22Rv1 (cell line): Measurements from ENCODE around the gene SLC19A1.

Experiments
- ZFX ChIP-seq: fragments of 450-650 bp; IDR thresholded peaks from 2 replicates; pipeline ENCODE4 v1.6.1; 2017; ENCODE audit warnings: antibody characterized with exemption, borderline replicate concordance
- TF ChIP-seq, protein P1 (sequence below): fragments of 450-650 bp; IDR thresholded peaks from 2 replicates; pipeline ENCODE4 v1.5.1; 2017; ENCODE audit warnings: mild to moderate bottlenecking

DNA sequence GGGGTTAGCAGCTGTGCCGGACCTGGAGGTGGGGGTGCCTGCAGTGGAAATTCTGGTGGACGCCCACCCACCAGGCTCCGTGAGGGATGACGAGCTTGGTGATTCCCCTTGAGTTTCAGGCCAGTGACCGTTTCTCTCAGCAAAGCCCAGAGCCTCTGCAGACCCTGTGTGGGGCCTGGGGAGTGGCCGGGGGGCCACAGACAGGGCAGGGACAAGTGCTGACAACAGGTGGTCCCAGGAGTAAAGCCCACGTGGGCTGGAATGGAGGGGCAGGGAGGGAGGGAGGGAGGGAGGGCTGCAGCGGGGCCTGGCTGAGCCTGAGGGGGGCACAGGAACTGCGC lies 84.4 kb downstream of the SLC19A1 start:
- TF ChIP-seq, protein P1, sequence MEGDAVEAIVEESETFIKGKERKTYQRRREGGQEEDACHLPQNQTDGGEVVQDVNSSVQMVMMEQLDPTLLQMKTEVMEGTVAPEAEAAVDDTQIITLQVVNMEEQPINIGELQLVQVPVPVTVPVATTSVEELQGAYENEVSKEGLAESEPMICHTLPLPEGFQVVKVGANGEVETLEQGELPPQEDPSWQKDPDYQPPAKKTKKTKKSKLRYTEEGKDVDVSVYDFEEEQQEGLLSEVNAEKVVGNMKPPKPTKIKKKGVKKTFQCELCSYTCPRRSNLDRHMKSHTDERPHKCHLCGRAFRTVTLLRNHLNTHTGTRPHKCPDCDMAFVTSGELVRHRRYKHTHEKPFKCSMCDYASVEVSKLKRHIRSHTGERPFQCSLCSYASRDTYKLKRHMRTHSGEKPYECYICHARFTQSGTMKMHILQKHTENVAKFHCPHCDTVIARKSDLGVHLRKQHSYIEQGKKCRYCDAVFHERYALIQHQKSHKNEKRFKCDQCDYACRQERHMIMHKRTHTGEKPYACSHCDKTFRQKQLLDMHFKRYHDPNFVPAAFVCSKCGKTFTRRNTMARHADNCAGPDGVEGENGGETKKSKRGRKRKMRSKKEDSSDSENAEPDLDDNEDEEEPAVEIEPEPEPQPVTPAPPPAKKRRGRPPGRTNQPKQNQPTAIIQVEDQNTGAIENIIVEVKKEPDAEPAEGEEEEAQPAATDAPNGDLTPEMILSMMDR: no peak
- no peak for TF ChIP-seq ZFX
